Calu3 (cell line): ENCODE data around the gene STX17. TPM values are rescaled to one million over a fixed set of nuclear protein-coding genes. Genes with fewer than 3 reads are reported as not detected.

Experiments used
- BruUV-seq: library from RNA; stranded (reverse); fragments of 400-500 nt; replicated peaks from 2 replicates; lab custom pipeline; 2021; lab: Mats Ljungman, UMichigan
- CTCF ChIA-PET: fragments of 300-600 bp; sonication (Branson Sonifier 250); formaldehyde crosslinking; loops from one replicate; lab custom pipeline; 2022; ENCODE audit warnings: antibody characterized with exemption; lab: Charles Lee
- DNase-seq: peaks from one replicate; pipeline ENCODE4 v3.0.0; 2022
- H3K27ac Mint-ChIP-seq: one replicate; pipeline ENCODE4 v1.8.0; 2022; ENCODE audit warnings: mixed read lengths; ENCODE audit not compliant: unreplicated experiment
- H3K27me3 Mint-ChIP-seq: one replicate; pipeline ENCODE4 v1.8.0; 2022; ENCODE audit warnings: mixed read lengths; ENCODE audit not compliant: unreplicated experiment
- H3K36me3 Mint-ChIP-seq: one replicate; pipeline ENCODE4 v1.8.0; 2022; ENCODE audit warnings: mild to moderate bottlenecking, moderate library complexity, mixed read lengths; ENCODE audit not compliant: insufficient read depth, unreplicated experiment
- H3K4me1 Mint-ChIP-seq: one replicate; pipeline ENCODE4 v1.8.0; 2022; ENCODE audit warnings: mild to moderate bottlenecking, low read depth, mixed read lengths; ENCODE audit not compliant: unreplicated experiment
- H3K4me3 Mint-ChIP-seq: one replicate; pipeline ENCODE4 v1.8.0; 2022; ENCODE audit warnings: mild to moderate bottlenecking, low read depth, moderate library complexity, mixed read lengths; ENCODE audit not compliant: unreplicated experiment
- H3K9me3 Mint-ChIP-seq: one replicate; pipeline ENCODE4 v1.8.0; 2022; ENCODE audit warnings: low read depth, mixed read lengths; ENCODE audit not compliant: unreplicated experiment
- intact Hi-C: fragments of 100-400 bp; cut with micrococcal nuclease; formaldehyde crosslinking; loops from one replicate; pipeline ENCODE4 v1.10.0; 2022; ENCODE audit not compliant: unreplicated experiment
- total RNA-seq: library from RNA; stranded (reverse); gene quantifications from 2 replicates; pipeline ENCODE4 v1.2.3, GENCODE V29; 2022
- TF ChIP-seq, protein P1 (sequence below): fragments of 200-600 bp; IDR thresholded peaks from one replicate; pipeline ENCODE4 v1.8.0; 2022; ENCODE audit warnings: antibody characterized with exemption; ENCODE audit not compliant: unreplicated experiment

The STX17 gene
- total RNA-seq, 1 experiment from 2014 or later, result 21.5 TPM

DNA sequence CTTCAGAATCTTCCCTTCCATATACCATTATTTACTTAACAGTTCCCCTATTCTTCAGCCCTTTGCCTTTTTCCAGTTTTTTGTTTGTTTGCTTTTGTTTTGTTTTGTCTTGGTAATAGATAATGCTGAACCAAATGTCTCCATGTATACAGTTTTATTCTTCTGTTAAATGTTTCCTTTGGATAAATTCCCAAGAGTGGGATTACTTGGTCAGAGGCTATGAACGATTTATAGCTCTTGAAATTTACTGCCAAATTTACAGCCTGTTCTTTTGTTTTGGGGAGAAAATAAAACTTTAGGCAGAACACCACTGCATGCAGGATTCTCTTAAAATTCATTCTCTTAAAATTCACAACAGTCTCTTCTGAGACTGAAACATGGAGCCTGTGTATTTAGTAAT is 46.2 kb upstream of the STX17 start:
- H3K4me1 Mint-ChIP-seq, result no peaks in the 10 kb centered on the region
- no peaks in the 10 kb centered on the region for H3K36me3 Mint-ChIP-seq
- CTCF ChIA-PET, result interaction anchor here (0.8 kb wide), 1 partner anchor 41 kb away, joined by 3 read pairs; no protein-coding TSS in a partner anchor
- no TSS peak for BruUV-seq
- intact Hi-C loops, result no loop called here
- no peak overlapping the region for H3K27ac Mint-ChIP-seq
- H3K4me3 Mint-ChIP-seq, result no peak overlapping the region
- TF ChIP-seq, protein P1, sequence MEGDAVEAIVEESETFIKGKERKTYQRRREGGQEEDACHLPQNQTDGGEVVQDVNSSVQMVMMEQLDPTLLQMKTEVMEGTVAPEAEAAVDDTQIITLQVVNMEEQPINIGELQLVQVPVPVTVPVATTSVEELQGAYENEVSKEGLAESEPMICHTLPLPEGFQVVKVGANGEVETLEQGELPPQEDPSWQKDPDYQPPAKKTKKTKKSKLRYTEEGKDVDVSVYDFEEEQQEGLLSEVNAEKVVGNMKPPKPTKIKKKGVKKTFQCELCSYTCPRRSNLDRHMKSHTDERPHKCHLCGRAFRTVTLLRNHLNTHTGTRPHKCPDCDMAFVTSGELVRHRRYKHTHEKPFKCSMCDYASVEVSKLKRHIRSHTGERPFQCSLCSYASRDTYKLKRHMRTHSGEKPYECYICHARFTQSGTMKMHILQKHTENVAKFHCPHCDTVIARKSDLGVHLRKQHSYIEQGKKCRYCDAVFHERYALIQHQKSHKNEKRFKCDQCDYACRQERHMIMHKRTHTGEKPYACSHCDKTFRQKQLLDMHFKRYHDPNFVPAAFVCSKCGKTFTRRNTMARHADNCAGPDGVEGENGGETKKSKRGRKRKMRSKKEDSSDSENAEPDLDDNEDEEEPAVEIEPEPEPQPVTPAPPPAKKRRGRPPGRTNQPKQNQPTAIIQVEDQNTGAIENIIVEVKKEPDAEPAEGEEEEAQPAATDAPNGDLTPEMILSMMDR, result no peak
- H3K9me3 Mint-ChIP-seq, result no peaks in the 10 kb centered on the region
- DNase-seq, result no peak
- H3K27me3 Mint-ChIP-seq, result no peaks in the 10 kb centered on the region

DNA sequence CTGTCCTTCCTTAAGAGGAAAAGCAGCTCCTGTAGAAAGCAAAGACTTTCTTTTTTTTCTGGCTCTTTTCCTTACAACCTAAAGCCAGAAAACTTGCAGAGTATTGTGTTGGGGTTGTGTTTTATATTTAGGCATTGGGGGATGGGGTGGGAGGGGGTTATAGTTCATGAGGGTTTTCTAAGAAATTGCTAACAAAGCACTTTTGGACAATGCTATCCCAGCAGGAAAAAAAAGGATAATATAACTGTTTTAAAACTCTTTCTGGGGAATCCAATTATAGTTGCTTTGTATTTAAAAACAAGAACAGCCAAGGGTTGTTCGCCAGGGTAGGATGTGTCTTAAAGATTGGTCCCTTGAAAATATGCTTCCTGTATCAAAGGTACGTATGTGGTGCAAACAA is 42.5 kb upstream of the STX17 start:
- TF ChIP-seq, protein P1, result no peak
- no peaks in the 10 kb centered on the region for H3K4me1 Mint-ChIP-seq
- H3K27me3 Mint-ChIP-seq, result no peaks in the 10 kb centered on the region
- DNase-seq, result no peak
- intact Hi-C loops, result no loop called here
- H3K36me3 Mint-ChIP-seq, result no peaks in the 10 kb centered on the region
- CTCF ChIA-PET, result interaction anchor here (0.7 to 0.8 kb wide), 2 partner anchors 19 to 816 kb away, joined by 3 to 9 read pairs; no protein-coding TSS in a partner anchor
- no peak overlapping the region for H3K27ac Mint-ChIP-seq
- no peak overlapping the region for H3K4me3 Mint-ChIP-seq
- H3K9me3 Mint-ChIP-seq, result no peaks in the 10 kb centered on the region
- BruUV-seq, result no TSS peak

DNA sequence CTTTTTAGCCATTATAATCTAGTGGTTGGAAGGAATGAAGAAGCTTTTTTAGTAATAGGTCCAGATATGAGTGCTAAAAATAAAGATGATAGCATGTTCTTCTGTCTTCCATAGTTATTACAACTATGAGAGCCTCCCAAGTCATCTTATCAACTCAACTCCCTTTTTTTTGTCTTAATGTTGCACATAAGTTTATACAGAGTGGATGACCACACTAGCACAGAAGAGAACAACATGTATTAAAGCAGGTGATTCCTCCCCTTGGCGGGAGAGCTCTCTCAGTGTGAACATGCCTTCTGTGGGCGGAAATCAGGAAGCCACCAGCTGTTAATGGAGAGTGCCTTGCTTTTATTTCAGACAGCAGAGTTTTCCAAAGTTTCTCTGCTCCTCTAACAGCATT is 40.1 kb upstream of the STX17 start:
- intact Hi-C loops, result no loop called here
- CTCF ChIA-PET, result no interaction called here
- H3K4me1 Mint-ChIP-seq, result no peaks in the 10 kb centered on the region
- no peaks in the 10 kb centered on the region for H3K27me3 Mint-ChIP-seq
- no peak for DNase-seq
- no TSS peak for BruUV-seq
- H3K36me3 Mint-ChIP-seq, result no peaks in the 10 kb centered on the region
- TF ChIP-seq, protein P1, result no peak
- H3K9me3 Mint-ChIP-seq, result no peaks in the 10 kb centered on the region
- no peak overlapping the region for H3K4me3 Mint-ChIP-seq
- H3K27ac Mint-ChIP-seq, result no peak overlapping the region

DNA sequence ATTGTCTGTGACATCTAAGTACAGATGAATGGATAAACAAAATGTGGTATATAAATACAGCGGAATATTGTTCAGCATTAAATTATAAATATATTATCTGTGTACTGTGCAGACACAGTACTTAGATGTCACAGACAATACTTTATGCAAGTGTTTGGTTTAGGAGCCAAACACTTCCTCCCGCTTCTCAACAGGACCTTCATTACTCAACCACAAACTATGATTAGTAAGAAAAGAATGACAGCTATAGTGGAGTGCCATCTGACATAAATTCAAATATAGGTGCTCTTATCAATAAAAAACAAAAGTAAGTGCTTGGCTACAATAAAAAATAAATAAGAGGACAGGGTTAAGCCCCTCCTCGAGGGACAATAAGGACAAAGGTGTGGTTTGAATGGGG is 38.9 kb upstream of the STX17 start:
- TF ChIP-seq, protein P1, result no peak
- no TSS peak for BruUV-seq
- H3K4me1 Mint-ChIP-seq, result no peaks in the 10 kb centered on the region
- no peak overlapping the region for H3K27ac Mint-ChIP-seq
- no peak overlapping the region for H3K4me3 Mint-ChIP-seq
- intact Hi-C loops, result no loop called here
- CTCF ChIA-PET, result no interaction called here
- no peak for DNase-seq
- H3K9me3 Mint-ChIP-seq, result no peaks in the 10 kb centered on the region
- H3K27me3 Mint-ChIP-seq, result no peaks in the 10 kb centered on the region
- no peaks in the 10 kb centered on the region for H3K36me3 Mint-ChIP-seq
